COLO668 (cell line): ENCODE measurements around the gene KCNQ1.

Experiments used
- DNase-seq: peaks from one replicate; lab custom pipeline; 2025; ENCODE audit not compliant: unreplicated experiment; lab: John Stamatoyannopoulos, UW

Gene KCNQ1

GRCh38 chr11:2564588-2565425, 120.0 kb downstream of the KCNQ1 start:
- no peak for DNase-seq

GRCh38 chr11:2565447-2566222, 120.8 kb downstream of the KCNQ1 start:
- no peak for DNase-seq

GRCh38 chr11:2566223-2567025, 121.6 kb downstream of the KCNQ1 start:
- no peak for DNase-seq

- DNase-seq, result no peak
Observed at GRCh38 chr11:2567026-2567671, 122.3 kb downstream of the KCNQ1 start.

GRCh38 chr11:2569321-2569721, 124.5 kb downstream of the KCNQ1 start:
- no peak for DNase-seq

- DNase-seq, result no peak
Observed at GRCh38 chr11:2569731-2570210, 125.0 kb downstream of the KCNQ1 start.

- DNase-seq, result no peak
Observed at GRCh38 chr11:2570211-2570811, 125.5 kb downstream of the KCNQ1 start.

GRCh38 chr11:2570841-2571597, 126.2 kb downstream of the KCNQ1 start:
- DNase-seq, result no peak

GRCh38 chr11:2571598-2572281, 126.9 kb downstream of the KCNQ1 start:
- no peak for DNase-seq

- no peak for DNase-seq
Observed at GRCh38 chr11:2572491-2573239, 127.9 kb downstream of the KCNQ1 start.

- no peak for DNase-seq
Observed at GRCh38 chr11:2573240-2574042, 128.6 kb downstream of the KCNQ1 start.

GRCh38 chr11:2574043-2574552, 129.3 kb downstream of the KCNQ1 start:
- DNase-seq, result no peak

- DNase-seq, result peak; percentile 83
Observed at GRCh38 chr11:2574553-2575535, 130.0 kb downstream of the KCNQ1 start.

- DNase-seq, result peak; percentile 27
Observed at GRCh38 chr11:2575591-2576051, 130.8 kb downstream of the KCNQ1 start.

- no peak for DNase-seq
Observed at GRCh38 chr11:2576111-2576510, 131.3 kb downstream of the KCNQ1 start.

- DNase-seq, result no peak
Observed at GRCh38 chr11:2576549-2576948, 131.7 kb downstream of the KCNQ1 start.
